Body of pancreas (tissue), 4 donors: ENCODE data around the gene LGR5.

Experiments used
- CTCF ChIP-seq, 7 experiments: fragments of 450-650 bp in 4 of 7; fragments of 200-600 bp in 3 of 7; sonication (generic) in 3 of 7; IDR thresholded peaks; one replicate each; pipeline ENCODE4 v1.5.1; 2016 to 2019; ENCODE audit warnings: antibody characterized with exemption in 7 of 7
- POLR2A ChIP-seq, 3 donors: fragments of 450-650 bp; IDR thresholded peaks; one replicate each; pipeline ENCODE4 v1.6.1; 2016; ENCODE audit warnings: antibody characterized with exemption in 3 of 3, mild to moderate bottlenecking in 2 of 3

GRCh38 chr12:71415336-71416231 is 24.0 kb upstream of the LGR5 start:
- TF ChIP-seq POLR2A (IDR thresholded peaks at IDR 0.05) (no peak), CTCF (IDR thresholded peaks at IDR 0.05) (peak; percentile 34 to 69 (median 64))
